ENCODE data around the gene FBXO8.

Gene FBXO8

DNA sequence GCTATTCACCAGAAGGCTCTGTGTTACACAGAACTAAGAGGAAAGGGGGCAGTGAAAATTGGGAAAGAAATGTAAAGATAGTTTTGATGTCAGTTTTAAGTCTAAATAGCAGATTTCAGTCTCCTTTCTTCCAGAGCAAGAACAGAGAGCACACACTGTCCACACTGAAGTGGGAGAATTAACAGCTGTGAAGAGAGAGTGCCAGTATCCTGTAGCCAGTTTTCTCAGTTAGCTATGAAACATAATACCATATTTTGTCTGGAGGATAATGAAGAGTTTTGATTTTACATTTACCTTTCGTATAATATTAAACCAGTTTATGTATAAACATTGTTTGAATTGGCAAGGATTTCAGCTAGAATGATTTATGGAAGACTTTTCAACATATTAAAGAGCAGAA lies 35.1 kb downstream of the FBXO8 start:
- no peak for DNase-seq

DNA sequence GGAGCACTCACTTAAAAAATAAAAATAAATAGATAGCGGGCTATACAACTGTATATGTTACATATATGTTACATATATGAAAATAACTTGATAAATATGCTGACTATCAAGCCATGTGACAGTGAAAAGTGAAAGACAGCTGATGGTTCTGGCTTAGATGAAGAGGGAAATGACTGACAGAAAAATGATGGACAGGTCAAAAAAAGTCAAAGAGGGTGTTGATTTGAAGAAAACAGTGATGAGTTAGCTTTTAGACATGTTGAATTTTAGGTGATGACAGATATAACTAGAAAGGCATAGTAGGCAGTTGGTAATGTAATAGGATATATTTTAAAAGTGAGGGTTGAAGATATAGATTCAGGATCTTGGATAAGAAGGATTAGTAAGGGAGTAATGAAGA lies 37.8 kb downstream of the FBXO8 start:
- no peak for DNase-seq

DNA sequence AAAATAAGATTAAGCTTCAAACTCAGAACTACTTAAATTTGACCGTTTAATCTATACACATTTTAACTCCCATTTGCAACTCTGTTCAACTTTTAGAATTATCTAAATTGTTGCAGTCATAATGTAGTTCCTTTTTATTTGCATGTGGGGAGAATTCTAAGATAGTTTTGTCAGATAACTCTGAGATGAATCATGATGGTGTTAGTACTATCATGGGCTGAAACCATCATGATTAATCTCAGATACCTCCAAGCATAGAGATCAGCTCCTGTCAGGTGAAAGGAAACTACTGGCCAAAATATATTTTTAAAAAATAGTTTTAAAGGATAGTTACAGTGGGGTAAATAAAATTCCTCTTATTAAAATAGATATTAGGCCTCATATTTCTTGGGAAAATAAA lies 39.0 kb downstream of the FBXO8 start:
- DNase-seq: no peak

DNA sequence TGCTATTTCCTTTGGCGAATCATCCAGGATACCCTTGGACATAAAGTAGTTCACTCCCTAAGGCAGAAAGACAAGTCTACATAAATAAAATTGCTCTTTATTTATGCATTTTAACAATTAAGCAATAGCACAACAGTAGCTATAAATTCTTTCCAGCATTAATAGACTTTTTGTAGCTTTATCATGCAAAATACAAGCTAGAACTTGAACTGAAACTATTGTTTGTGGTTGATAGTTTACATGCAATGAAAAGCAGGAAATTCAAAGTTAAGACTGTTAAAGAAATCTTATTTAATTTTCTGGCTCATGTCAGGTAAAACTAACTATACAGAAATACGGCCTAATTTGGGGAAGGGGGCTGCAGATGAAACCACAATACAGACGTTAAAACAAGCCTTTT lies 42.3 kb downstream of the FBXO8 start:
- DNase-seq: no peak

DNA sequence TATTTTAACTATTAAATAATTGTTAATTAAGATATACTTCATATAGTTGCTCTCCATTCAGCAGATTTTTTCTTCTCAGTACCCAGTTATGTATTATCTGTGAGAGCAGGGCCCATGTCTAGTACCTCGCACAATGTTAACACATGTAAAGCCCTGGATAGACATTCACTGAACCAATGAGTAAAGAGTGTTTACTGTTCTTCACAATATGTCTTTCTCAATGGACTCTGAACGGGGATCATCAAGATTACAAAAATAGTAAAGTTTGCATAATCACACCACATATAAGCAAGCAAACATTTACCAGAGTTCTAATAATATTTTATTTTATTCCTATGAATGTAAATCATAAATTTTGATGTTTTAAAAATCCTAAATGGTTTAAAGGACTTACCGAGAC lies 47.1 kb downstream of the FBXO8 start:
- no peak for DNase-seq

DNA sequence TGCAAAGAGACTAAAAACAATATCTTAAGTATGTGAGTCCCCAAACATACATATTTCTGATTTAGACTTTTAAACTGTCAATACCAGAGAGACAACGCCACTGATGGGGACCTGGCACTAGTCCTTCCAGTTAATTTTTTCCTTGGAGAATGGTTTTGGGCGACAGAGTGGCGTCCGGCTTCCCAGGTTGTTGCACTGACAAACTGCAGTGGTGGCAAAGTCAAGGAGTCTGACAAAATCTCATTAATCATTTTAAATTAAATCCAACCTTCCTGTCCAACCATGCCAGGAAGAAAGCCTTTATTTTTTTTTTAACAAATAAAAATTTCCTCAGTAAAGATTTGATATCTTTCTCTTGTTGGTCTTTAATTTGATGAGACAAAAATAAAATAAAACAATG lies 52.8 kb downstream of the FBXO8 start:
- DNase-seq: no peak

DNA sequence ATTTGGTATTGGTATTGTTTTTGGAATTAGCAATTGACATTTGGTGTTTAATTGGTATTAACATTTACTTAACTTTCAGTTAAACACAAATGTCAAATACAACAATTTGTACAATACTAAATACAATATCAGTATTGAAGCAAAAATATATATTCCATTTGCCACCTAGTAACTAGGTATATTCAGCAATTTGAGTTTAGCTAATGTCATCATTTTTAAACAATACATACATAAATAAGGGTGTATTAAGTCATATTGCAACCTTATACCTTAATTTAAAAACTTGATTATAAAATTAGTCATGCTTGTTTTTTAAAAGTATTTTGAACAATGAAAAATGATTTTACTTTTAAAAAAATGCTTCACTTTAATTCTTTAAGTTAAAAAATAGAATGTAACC lies 53.3 kb downstream of the FBXO8 start:
- no peak for DNase-seq

DNA sequence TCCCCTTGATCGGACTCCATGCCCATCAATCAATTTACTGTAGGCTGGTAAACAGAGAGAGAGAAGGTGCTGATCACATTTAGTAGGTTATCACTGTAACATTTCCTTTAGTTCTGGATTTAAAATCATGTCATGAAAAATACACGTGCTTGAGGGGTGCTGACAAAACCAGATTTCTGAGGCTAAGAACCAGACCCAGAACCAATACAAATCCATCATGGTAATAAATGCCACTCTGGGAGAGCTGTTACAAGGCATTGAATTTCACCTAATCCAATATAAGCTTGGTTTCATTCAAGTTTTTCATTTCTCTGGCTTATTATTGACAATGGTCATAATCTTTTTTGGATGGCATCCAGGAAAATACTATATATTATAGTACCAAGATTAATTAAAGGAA lies 54.5 kb downstream of the FBXO8 start:
- DNase-seq: no peak

DNA sequence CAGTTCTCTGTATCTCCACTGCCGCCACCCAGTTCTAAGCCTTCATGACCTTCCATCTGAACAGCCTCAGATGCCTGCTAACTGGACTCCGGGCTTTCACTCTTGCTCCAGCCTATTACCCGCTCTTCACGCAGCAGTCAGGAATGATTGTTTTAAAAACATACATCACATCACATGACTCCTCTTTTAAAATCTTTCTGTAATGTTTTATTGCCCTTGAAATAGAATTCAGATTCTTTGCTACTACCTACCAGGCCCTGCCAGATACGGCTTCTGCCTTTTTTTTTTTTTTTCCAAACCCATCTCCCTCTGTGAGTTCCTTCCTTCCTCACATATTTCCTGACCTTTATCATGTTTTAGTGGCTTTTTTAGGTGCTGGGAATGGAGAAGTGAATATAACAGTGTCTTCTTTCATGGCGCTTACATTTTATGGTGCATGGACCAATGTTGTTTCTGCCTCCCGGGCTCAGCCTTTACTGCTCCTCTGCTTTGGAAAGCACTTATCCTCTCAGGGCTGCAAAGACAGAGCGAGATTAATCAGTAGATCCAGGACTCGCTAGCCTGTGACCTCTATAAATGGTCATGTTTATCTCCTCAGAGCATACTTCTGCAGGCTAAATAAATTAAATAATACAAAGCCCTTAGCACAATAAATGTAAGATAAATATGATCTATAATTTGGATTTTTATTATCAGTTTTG lies 58.0 kb downstream of the FBXO8 start:
- no peak for DNase-seq

DNA sequence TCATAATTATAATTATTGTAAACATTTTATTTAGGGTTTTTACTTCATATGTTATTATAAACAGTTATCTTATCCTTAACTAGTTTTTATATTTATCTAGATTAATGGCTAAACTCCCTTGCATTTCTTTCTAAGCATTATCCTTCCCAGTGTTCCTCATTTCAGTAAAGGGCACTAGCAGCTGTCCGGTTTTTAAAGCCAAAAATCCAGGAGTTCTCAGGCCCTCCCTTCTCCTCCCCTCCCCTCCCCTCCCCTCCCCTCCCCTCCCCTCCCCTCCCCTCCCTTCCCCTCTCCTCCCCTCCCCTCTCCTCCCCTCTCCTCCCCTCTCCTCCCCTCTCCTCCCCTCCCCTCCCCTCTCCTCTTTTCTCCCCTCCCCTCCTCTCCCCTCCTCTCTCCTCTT lies 58.9 kb downstream of the FBXO8 start:
- DNase-seq: no peak

DNA sequence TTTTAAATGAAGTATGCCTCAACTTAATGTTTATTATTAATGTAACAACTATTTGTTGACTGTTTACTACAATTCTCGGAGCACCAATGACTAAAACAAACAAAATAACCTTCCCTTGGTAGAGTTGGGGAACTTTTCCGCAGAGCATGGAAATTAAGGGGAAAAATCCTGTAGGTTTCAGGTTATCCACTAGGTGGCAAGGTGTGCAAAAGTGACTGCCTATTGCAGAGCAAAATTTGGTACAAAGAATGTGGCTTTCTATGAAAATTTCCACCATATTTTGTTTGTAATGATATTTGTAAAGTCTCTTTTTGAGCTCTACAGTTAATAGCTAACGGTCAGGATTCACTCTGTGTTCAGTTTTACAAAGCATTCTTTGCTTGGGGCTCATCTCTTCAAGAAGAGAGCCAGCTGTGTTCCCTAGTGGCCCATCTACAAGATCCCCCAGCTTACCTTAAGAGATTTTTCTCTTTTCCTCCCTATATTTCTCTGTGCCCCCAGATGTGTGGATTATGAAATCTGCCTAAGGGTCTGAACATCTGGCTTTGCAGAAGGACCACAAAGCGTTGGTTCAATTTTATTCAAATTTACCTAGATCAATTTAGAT lies 61.1 kb downstream of the FBXO8 start:
- DNase-seq: peak in 1 of 51 donors; percentile 6

DNA sequence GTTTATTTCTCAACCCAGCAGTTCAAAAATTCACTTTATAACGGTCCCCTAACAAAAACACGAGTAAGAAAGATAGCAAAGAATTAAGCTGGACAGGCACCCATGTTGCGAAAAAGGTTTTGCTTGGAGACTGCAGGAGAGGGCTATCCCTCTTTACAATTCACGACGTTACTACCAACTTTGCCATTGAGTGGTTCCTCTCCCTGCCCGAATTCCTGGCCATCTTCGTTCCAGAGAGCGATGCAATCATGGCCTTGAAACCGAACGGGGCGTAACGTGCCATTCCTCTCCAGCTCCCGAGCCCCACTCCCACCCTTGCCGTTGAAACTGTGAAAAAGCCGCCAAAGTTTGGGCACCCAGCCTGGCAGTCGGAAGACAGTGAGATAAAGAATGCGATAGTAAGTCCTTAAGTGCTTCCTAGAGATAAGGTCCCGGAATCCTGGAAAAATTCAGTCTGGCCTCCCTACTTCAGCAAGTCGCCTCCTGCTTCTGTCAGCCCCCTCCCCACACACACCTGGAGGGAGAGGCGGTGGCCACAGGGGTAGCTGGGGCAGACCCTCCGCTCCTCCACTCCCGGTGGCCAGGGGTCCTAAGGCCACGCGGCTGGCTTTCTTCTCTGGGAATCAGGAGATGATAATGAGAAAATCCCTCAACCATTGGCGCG lies 65.2 kb downstream of the FBXO8 start:
- DNase-seq: no peak

DNA sequence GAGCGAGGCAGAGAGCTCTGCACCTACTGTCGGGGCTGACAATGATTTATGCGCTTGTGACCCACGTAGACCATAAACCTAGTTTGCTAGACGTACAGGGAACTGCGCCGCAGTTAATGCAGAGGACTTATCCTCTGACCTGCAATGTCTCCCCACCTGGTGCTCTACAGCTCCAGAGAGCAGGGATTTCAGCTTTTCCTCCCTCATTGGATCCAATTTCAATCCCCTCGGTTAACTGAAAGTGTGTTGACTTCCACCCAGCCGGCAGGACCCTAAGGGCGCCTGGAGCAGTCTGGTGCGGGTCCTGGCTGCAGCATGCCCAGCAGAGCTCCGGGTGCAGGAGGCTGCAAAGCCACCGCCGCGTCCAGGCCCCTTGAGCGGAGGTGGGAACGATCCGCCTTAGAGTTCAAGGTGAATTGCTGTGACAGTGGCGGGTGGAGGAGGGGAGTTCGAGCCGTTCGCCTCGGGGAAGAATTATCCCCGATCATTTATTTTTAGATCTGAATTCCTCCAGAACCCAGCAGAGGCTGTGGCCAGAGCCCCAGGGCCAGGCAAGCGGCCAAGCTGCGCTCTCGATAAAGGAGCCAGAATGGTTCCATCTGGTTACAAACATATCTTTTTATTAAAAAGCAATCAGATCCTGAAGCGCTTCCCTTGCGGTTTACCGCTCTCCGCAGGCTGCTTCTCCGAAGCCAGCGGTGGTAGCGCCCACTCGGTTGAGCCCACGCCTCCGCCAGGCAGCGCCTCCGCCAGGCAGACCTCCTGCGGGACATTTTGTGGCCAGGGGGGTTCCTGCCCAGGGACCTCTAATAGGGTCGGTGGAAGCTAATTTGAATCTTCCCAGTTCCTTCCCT lies 66.0 kb downstream of the FBXO8 start:
- no peak for DNase-seq

DNA sequence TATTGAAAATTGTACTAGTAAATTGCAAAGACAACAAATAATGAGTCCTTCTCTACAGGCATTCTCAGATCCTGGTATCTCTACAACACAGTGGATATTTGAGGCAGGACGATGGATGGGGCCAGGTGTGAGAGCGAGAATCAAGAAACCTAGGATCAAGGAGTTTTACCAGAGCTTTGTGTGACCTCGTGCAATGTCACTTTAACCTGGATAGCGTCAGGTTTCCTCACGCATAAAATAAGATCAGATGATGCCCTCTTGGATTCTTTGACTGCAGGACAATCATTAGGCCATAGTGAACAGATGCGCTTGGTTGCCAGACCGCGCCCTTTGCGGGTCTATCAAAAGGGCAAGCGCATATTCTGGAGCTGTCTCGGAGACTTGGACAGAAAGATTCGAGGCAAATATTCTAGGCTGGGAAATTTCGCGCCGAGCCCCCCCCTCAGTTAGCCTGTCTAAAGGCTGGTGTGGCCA lies 66.6 kb downstream of the FBXO8 start:
- DNase-seq: no peak

DNA sequence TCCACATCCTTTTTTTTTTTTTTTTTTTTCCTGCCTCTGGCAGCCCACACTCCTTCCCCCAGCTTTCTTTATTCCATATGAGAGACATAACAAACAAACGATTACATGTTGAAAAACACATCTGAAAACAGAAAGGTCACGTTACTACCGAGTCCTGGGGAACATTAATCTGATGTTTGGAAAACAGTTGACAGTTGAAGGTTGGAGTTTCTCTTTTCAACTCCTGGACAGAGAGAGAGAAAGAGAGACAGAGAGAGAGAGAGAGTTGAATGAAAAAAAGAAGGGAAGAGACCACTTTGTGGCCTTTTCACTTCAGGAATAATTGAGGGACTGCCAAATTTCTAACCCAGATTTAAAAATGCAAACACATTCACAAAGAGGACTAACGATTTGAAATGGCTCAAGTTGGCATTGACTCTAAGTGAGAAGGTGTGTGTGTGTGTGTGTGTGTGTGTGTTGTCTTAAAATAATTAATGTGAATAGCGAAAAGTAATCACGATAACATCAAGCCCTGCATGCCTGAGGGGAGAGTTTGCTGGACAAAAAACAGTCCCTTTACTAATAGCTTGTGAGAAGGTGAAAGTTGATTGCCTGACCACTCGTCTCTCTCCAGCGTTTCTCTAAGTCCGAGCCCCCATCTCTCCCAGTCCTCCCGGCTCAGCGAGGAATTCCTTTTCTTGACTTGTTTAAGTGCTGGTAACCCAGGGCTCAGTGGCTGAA lies 67.3 kb downstream of the FBXO8 start:
- DNase-seq: no peak

DNA sequence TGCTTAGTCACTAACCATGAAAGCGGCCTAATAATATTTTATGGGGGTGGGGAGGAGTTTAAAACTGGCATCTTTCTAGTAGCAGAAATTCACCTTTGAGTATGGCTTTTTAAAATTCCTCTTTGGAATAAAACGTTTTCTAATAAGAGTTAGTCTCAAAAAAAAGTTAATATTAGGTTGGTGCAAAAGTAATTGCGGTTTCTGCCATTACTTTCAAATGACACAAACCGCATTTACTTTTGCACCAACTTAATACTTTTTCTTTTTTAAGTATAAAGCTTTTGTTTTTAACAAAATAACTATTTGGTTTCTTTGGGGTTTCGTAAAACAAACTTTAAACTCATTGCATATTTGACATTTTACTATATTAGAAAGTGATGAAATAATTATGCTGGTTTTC lies 68.4 kb downstream of the FBXO8 start:
- no peak for DNase-seq

DNA sequence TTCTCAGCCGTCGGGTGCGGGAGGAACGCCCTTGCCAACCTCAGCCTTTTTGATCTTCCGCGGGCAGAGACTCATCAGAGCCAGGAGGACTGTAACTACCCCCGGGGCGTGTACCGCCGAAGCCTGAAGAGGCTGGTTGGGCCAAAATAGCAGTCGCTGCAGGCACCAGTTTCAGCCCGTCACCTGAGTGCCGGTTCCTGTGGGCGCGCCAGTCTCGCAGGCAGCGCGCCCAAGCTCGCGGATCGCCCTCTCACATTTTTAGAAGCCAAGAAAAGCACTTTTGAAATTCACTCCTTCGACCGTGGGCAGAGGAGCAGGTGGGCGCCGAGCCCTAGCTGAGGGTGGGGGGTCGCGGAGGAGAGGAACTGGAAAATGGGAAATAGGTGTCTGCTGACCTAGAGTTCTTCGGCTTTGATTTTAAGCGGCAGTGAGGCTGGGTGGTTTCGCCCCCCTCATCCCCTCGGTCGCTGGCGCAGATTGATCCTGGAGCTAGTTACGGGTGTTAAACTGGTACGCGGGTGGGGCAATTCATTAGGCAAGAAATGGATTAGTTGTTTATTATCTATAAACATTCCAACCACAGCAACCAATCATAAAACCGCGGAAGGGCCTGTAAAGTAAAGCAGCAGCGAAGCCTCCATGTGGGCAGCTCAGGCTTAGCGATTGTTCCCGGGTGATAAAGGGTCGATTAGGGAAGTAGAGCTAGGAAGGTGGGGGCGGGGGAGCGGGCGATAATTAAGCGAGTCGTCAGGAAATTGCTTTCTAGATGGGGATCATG lies 69.2 kb downstream of the FBXO8 start:
- DNase-seq: no peak

DNA sequence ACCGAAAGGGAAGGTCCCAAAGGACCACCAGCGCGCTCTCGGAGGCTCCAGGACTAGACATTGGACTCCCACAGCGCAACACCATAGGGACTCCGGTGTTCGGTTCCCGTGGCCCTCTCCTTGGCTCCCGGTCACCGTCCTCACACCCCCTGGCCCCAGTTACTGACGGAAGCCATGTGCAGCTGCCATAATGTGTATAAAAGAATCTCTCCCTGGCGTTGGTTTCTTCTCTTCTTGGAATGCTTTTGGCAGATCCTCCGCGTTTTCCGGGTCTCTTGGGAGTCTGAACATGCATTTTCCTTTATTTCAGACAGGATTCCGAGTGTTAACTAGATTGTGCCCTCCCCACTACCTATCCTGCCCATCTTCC lies 69.8 kb downstream of the FBXO8 start:
- no peak for DNase-seq

DNA sequence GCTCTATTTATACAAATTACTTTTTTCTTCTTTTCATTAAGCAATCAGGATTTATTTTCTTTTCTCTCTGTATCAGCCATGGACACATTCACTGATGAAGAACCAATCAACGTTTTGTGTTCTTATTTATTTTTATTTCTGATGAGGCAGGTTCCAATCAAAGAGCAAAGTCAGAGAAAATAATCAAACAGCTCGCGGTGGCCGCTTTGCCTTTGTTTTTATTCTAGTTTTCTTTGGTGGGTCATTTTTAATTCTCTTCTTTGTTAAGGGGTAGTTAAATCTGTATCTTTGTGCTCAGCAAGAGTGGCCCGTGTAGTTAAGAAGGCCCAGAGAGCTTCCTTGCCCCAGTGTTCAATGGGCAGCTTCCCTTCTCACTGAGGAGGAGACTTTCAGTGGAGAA lies 71.4 kb downstream of the FBXO8 start:
- DNase-seq: no peak

DNA sequence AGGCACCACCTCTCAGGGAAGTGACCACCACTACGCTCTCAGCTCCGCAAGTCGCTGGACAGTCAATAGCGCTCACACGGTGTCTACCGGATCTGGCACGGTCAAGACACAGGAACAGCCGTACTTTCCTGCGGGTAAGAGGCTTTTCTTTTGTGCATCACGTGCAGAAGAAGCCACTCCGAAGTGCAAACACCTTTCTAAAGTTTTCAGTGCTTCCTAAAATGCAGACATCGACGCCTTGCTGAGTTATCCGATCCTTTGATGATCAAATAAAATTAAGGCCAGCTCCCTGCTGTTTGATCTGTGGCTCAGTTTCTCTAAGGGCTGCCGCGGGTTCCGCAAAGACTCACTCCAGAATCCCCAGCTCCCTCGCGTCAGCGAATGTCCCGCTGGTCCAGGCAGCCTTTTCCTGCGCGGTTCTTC lies 71.8 kb downstream of the FBXO8 start:
- DNase-seq: no peak

Data from hypothalamus (tissue), 51 donors.